Keratinocyte (primary cell): Measurements from ENCODE around the gene SLC27A1. TPM values are rescaled to one million over a fixed set of nuclear protein-coding genes. Genes with fewer than 3 reads are reported as not detected.

Experiments used
- DNase-seq: peaks from one replicate; pipeline ENCODE4 v3.0.0-alpha.2; 2011; ENCODE audit warnings: low read depth, missing footprints, low spot score
- FAIRE-seq: peaks from 2 replicates; lab custom pipeline; 2011; peaks lifted over from hg19 to GRCh38; lab: Jason Lieb, UNC
- H2AFZ ChIP-seq: 2 replicates; pipeline ENCODE4 v1.6.0; 2012; ENCODE audit warnings: low read length, control low read depth, inconsistent platforms; ENCODE audit not compliant: control insufficient read depth
- H3K27ac ChIP-seq: 2 replicates; pipeline ENCODE4 v1.5.1; 2011; ENCODE audit warnings: low read length; ENCODE audit not compliant: control insufficient read depth, insufficient read depth
- H3K27me3 ChIP-seq: 3 replicates; pipeline ENCODE4 v1.6.0; 2011; ENCODE audit warnings: low read length; ENCODE audit not compliant: control insufficient read depth, insufficient read depth; ENCODE audit errors: extremely low read depth
- H3K36me3 ChIP-seq, 2 experiments: 2 replicates in 1 of 2; 3 replicates in 1 of 2; pipeline ENCODE4 v1.5.1; 2011; ENCODE audit warnings: low read length in 2 of 2, mild to moderate bottlenecking in 1 of 2; ENCODE audit not compliant: control insufficient read depth in 2 of 2, insufficient read depth in 2 of 2; ENCODE audit errors: extremely low read depth in 1 of 2
- H3K4me1 ChIP-seq: 3 replicates; pipeline ENCODE4 v1.5.1; 2011; ENCODE audit warnings: low read length; ENCODE audit not compliant: control insufficient read depth, insufficient read depth; ENCODE audit errors: extremely low read depth
- H3K4me2 ChIP-seq: 3 replicates; pipeline ENCODE4 v1.6.0; 2011; ENCODE audit warnings: low read depth, low read length; ENCODE audit not compliant: control insufficient read depth, insufficient read depth; ENCODE audit errors: extremely low read depth
- H3K4me3 ChIP-seq, 3 experiments: fragments of 200-600 bp in 1 of 3; sonication (generic) in 1 of 3; 2 replicates in 2 of 3; 3 replicates in 1 of 3; pipeline ENCODE4 v1.5.1; 2011 to 2016; ENCODE audit warnings: low read length in 3 of 3, mild to moderate bottlenecking in 3 of 3, control low read depth in 2 of 3, inconsistent platforms in 1 of 3, low read depth in 1 of 3, mixed read lengths in 1 of 3, mixed run types in 1 of 3, moderate library complexity in 1 of 3; ENCODE audit not compliant: control insufficient read depth in 2 of 3, insufficient read depth in 2 of 3; ENCODE audit errors: extremely low read depth in 1 of 3
- H3K79me2 ChIP-seq: 2 replicates; pipeline ENCODE4 v1.6.0; 2012; ENCODE audit warnings: low read length; ENCODE audit not compliant: control insufficient read depth, insufficient read depth
- H3K9ac ChIP-seq: 3 replicates; pipeline ENCODE4 v1.6.0; 2011; ENCODE audit warnings: low read length; ENCODE audit not compliant: control insufficient read depth, insufficient read depth; ENCODE audit errors: extremely low read depth
- H3K9me1 ChIP-seq: 3 replicates; pipeline ENCODE4 v1.6.0; 2011; ENCODE audit warnings: low read length; ENCODE audit not compliant: control insufficient read depth, insufficient read depth; ENCODE audit errors: extremely low read depth
- H3K9me3 ChIP-seq: 2 replicates; pipeline ENCODE4 v1.5.1; 2012; ENCODE audit warnings: low read depth, low read length; ENCODE audit not compliant: control insufficient read depth
- H4K20me1 ChIP-seq: 3 replicates; pipeline ENCODE4 v1.6.0; 2011; ENCODE audit warnings: low read length; ENCODE audit not compliant: control insufficient read depth, insufficient read depth; ENCODE audit errors: extremely low read depth
- CTCF ChIP-seq, 3 experiments: IDR thresholded peaks in 1 of 3; conservative IDR thresholded peaks in 1 of 3; optimal IDR thresholded peaks in 1 of 3; 2 replicates in 2 of 3; 3 replicates in 1 of 3; pipeline versions ENCODE3 to v1.5.1; 2011; ENCODE audit warnings: low read length in 3 of 3, mild to moderate bottlenecking in 3 of 3, moderate library complexity in 2 of 3, control low read depth in 1 of 3, inconsistent platforms in 1 of 3; ENCODE audit not compliant: insufficient read depth in 2 of 3; ENCODE audit errors: extremely low read depth in 1 of 3
- EZH2 ChIP-seq: IDR thresholded peaks from one replicate; pipeline ENCODE4 v1.6.1; 2012; ENCODE audit warnings: inconsistent platforms, mild to moderate bottlenecking, low read length, moderate library complexity
- dilution Hi-C: fragments of 300-500 bp; cut with MboI; formaldehyde crosslinking; loops from one replicate; pipeline ENCODE4 v1.7.0; 2020; ENCODE audit warnings: low sequenced_read_pairs; ENCODE audit not compliant: extremely low pct_ligation_motif_present
- polyA plus RNA-seq, 5 experiments: library from polyadenylated mRNA; depleted of rRNA in 3 of 5; stranded (reverse) in 3 of 5; stranded (forward) in 1 of 5; unstranded in 1 of 5; fragments of >200 nt; gene quantifications; 1 replicate in 1 of 5; 2 replicates in 3 of 5; 3 replicates in 1 of 5; pipeline versions ENCODE4 v1.2.1 to v1.2.3, GENCODE V29; 2011 to 2012; ENCODE audit warnings: missing spikeins in 2 of 5, low read depth in 1 of 5, low replicate concordance in 1 of 5

The SLC27A1 gene
- polyA plus RNA-seq, 1 donor (not counting 4 experiments of a cell fraction or from before 2014, with no cell fraction given): 8.4 TPM

GRCh38 chr19:17539238-17540117 lies 69.2 kb downstream of the SLC27A1 start:
- Histone ChIP-seq H3K9me3 (no peaks in the 10 kb centered on the region), H3K9me1 (no peaks in the 10 kb centered on the region), H3K36me3 (no peaks in the 10 kb centered on the region), H2AFZ (peak overlapping the region; percentile 56), H3K79me2 (no peaks in the 10 kb centered on the region), H3K27ac (no peak overlapping the region), H3K27me3 (peaks cover 16% of the 10 kb centered on the region), H4K20me1 (no peaks in the 10 kb centered on the region), H3K9ac (no peak overlapping the region), H3K4me1 (peaks cover 7% of the 10 kb centered on the region), H3K4me3 (peak overlapping the region; percentile 21 to 55 (median 34)), H3K4me2 (peak overlapping the region; percentile 74)
- DNase-seq: peak; percentile 84
- dilution Hi-C loops: no loop called here
- no peak for FAIRE-seq
- TF ChIP-seq EZH2 (no peak), CTCF (optimal IDR thresholded peaks at IDR 0.05 in 1 of 3, IDR thresholded peaks at IDR 0.05 in 1 of 3, conservative IDR thresholded peaks at IDR 0.05 in 1 of 3; ENCODE audit: extremely low read depth in 1 of 3, insufficient read depth in 2 of 3, low read length in 3 of 3) (peak in 1 of 3 experiments; percentile 57)

GRCh38 chr19:17540174-17540573 lies 69.8 kb downstream of the SLC27A1 start:
- Histone ChIP-seq H3K4me2 (no peak overlapping the region), H3K36me3 (no peaks in the 10 kb centered on the region), H2AFZ (no peak overlapping the region), H3K9me3 (no peaks in the 10 kb centered on the region), H3K27me3 (peaks cover 16% of the 10 kb centered on the region), H3K79me2 (no peaks in the 10 kb centered on the region), H3K9me1 (no peaks in the 10 kb centered on the region), H3K27ac (no peak overlapping the region), H3K9ac (no peak overlapping the region), H4K20me1 (no peaks in the 10 kb centered on the region), H3K4me1 (peaks cover 7% of the 10 kb centered on the region), H3K4me3 (no peak overlapping the region)
- no peak for FAIRE-seq
- no peak for DNase-seq
- TF ChIP-seq CTCF (optimal IDR thresholded peaks at IDR 0.05 in 1 of 3, IDR thresholded peaks at IDR 0.05 in 1 of 3, conservative IDR thresholded peaks at IDR 0.05 in 1 of 3; ENCODE audit: extremely low read depth in 1 of 3, insufficient read depth in 2 of 3, low read length in 3 of 3) (no peak), EZH2 (no peak)
- dilution Hi-C loops: no loop called here
